H9 (cell line): ENCODE results near the gene IL5. TPM values are rescaled to one million over a fixed set of nuclear protein-coding genes. Genes with fewer than 3 reads are reported as not detected.
"Not testable (repeated sequence)": the region's sequence is repeated elsewhere in the genome, so short reads cannot be mapped to it uniquely, and the experiment has no call there.

Source experiments
- DNase-seq: peaks from one replicate; pipeline ENCODE4 v3.0.0-alpha.2; 2017
- H2AFZ ChIP-seq: one replicate; pipeline ENCODE4 v1.6.1; 2013; ENCODE audit warnings: mild to moderate bottlenecking, low read length, control low read depth, moderate library complexity
- H2AK5ac ChIP-seq: 2 replicates; pipeline ENCODE4 v1.6.1; 2013; ENCODE audit warnings: low read length, control low read depth, mixed read lengths; ENCODE audit not compliant: insufficient read length
- H2BK120ac ChIP-seq: one replicate; pipeline ENCODE4 v1.6.1; 2013; ENCODE audit warnings: low read depth, mild to moderate bottlenecking, low read length, control low read depth, inconsistent platforms; ENCODE audit not compliant: poor library complexity, severe bottlenecking
- H2BK12ac ChIP-seq: 2 replicates; pipeline ENCODE4 v1.6.1; 2013; ENCODE audit warnings: low read length, control low read depth, mixed read lengths, low read depth; ENCODE audit not compliant: insufficient read length
- H2BK15ac ChIP-seq: 2 replicates; pipeline ENCODE4 v1.6.1; 2013; ENCODE audit warnings: low read depth, low read length, control low read depth
- H2BK20ac ChIP-seq: one replicate; pipeline ENCODE4 v1.6.1; 2013; ENCODE audit warnings: low read depth, mild to moderate bottlenecking, low read length, control low read depth, inconsistent platforms; ENCODE audit not compliant: poor library complexity, severe bottlenecking
- H2BK5ac ChIP-seq: 2 replicates; pipeline ENCODE4 v1.6.1; 2013; ENCODE audit warnings: low read length, control low read depth, mixed read lengths; ENCODE audit not compliant: insufficient read length
- H3K14ac ChIP-seq: 2 replicates; pipeline ENCODE4 v1.6.1; 2013; ENCODE audit warnings: low read length, control low read depth; ENCODE audit not compliant: insufficient read depth
- H3K18ac ChIP-seq: 2 replicates; pipeline ENCODE4 v1.6.1; 2013; ENCODE audit warnings: low read depth, mild to moderate bottlenecking, mixed read lengths, low read length, control low read depth; ENCODE audit not compliant: insufficient read length
- H3K23ac ChIP-seq: 2 replicates; pipeline ENCODE4 v1.6.1; 2013; ENCODE audit warnings: low read length, control low read depth, mixed read lengths, low read depth; ENCODE audit not compliant: insufficient read length
- H3K23me2 ChIP-seq: 2 replicates; pipeline ENCODE4 v1.6.1; 2013; ENCODE audit warnings: low read depth, mild to moderate bottlenecking, mixed read lengths, low read length, control low read depth; ENCODE audit not compliant: insufficient read length, poor library complexity, severe bottlenecking
- H3K27ac ChIP-seq: 2 replicates; pipeline ENCODE4 v1.5.1; 2013; ENCODE audit warnings: low read length, control low read depth, mixed read lengths, low read depth; ENCODE audit not compliant: insufficient read length
- H3K27me3 ChIP-seq: 2 replicates; pipeline ENCODE4 v1.6.1; 2013; ENCODE audit warnings: low read length, control low read depth, inconsistent platforms; ENCODE audit not compliant: insufficient read depth
- H3K4ac ChIP-seq: 2 replicates; pipeline ENCODE4 v1.6.1; 2013; ENCODE audit warnings: low read depth, mild to moderate bottlenecking, control low read depth, inconsistent platforms, low read length, moderate library complexity
- H3K4me1 ChIP-seq: 2 replicates; pipeline ENCODE4 v1.6.1; 2013; ENCODE audit warnings: low read length, control low read depth, inconsistent platforms; ENCODE audit not compliant: insufficient read depth
- H3K4me2 ChIP-seq: 2 replicates; pipeline ENCODE4 v1.6.1; 2013; ENCODE audit warnings: low read length, control low read depth, mixed read lengths; ENCODE audit not compliant: insufficient read length, insufficient read depth
- H3K56ac ChIP-seq: 2 replicates; pipeline ENCODE4 v1.6.1; 2013; ENCODE audit warnings: low read depth, mild to moderate bottlenecking, mixed read lengths, low read length, control low read depth; ENCODE audit not compliant: insufficient read length
- H3K79me1 ChIP-seq: 2 replicates; pipeline ENCODE4 v1.6.1; 2013; ENCODE audit warnings: low read depth, mild to moderate bottlenecking, moderate library complexity, low read length, control low read depth, inconsistent platforms; ENCODE audit not compliant: insufficient read depth, poor library complexity, severe bottlenecking
- H3K79me2 ChIP-seq: 2 replicates; pipeline ENCODE4 v1.6.1; 2013; ENCODE audit warnings: low read length, control low read depth, inconsistent platforms; ENCODE audit not compliant: insufficient read depth
- H3K9ac ChIP-seq: 2 replicates; pipeline ENCODE4 v1.6.1; 2013; ENCODE audit warnings: low read length, control low read depth, mixed read lengths; ENCODE audit not compliant: insufficient read length; ENCODE audit errors: extremely low read depth
- H3K9me3 ChIP-seq: one replicate; pipeline ENCODE4 v1.6.1; 2013; ENCODE audit warnings: low read depth, low read length, inconsistent platforms; ENCODE audit not compliant: control insufficient read depth
- H3T11ph ChIP-seq: one replicate; pipeline ENCODE4 v1.6.1; 2013; ENCODE audit warnings: mild to moderate bottlenecking, low read length, control low read depth, inconsistent platforms
- H4K20me1 ChIP-seq: one replicate; pipeline ENCODE4 v1.6.1; 2013; ENCODE audit not compliant: control insufficient read depth, insufficient read length, insufficient read depth
- H4K5ac ChIP-seq: 2 replicates; pipeline ENCODE4 v1.6.1; 2013; ENCODE audit warnings: low read depth, mild to moderate bottlenecking, mixed read lengths, low read length, control low read depth; ENCODE audit not compliant: insufficient read length
- H4K8ac ChIP-seq: replicated peaks from 2 replicates; pipeline ENCODE4 v1.6.1; 2013; ENCODE audit warnings: low read length, control low read depth, mixed read lengths, low read depth; ENCODE audit not compliant: insufficient read length
- H4K91ac ChIP-seq: 2 replicates; pipeline ENCODE4 v1.6.1; 2013; ENCODE audit warnings: low read depth, mild to moderate bottlenecking, moderate library complexity, mixed read lengths, low read length, control low read depth; ENCODE audit not compliant: insufficient read length
- H3K27ac Mint-ChIP-seq, 3 experiments: 2 replicates in 2 of 3; 3 replicates in 1 of 3; pipeline ENCODE4 v1.8.0; 2020 to 2021; ENCODE audit warnings: mixed read lengths in 3 of 3, mild to moderate bottlenecking in 1 of 3, moderate library complexity in 1 of 3
- H3K27me3 Mint-ChIP-seq: 2 replicates; pipeline ENCODE4 v1.8.0; 2021; ENCODE audit warnings: low read depth, mild to moderate bottlenecking, moderate library complexity, mixed read lengths
- H3K36me3 Mint-ChIP-seq, 3 experiments: 2 replicates in 2 of 3; 3 replicates in 1 of 3; pipeline ENCODE4 v1.8.0; 2020 to 2021; ENCODE audit warnings: low read depth in 3 of 3, mixed read lengths in 3 of 3; ENCODE audit not compliant: insufficient read depth in 1 of 3
- H3K4me1 Mint-ChIP-seq, 2 experiments: 2 replicates each; pipeline ENCODE4 v1.8.0; 2020; ENCODE audit warnings: mixed read lengths in 2 of 2
- H3K4me3 Mint-ChIP-seq, 2 experiments: 2 replicates in 1 of 2; 3 replicates in 1 of 2; pipeline ENCODE4 v1.8.0; 2020 to 2021; ENCODE audit warnings: mild to moderate bottlenecking in 2 of 2, mixed read lengths in 2 of 2, moderate library complexity in 1 of 2
- H3K9me3 Mint-ChIP-seq, 2 experiments: 2 replicates in 1 of 2; 3 replicates in 1 of 2; pipeline ENCODE4 v1.8.0; 2020; ENCODE audit warnings: mild to moderate bottlenecking in 2 of 2, mixed read lengths in 2 of 2, moderate library complexity in 1 of 2
- CTCF ChIP-seq: fragments of 200-600 bp; sonication (generic); conservative IDR thresholded peaks from 3 replicates; pipeline ENCODE4 v1.8.0; 2021; ENCODE audit warnings: antibody characterized with exemption, mild to moderate bottlenecking
- WGBS: extraction: QIAGEN DNeasy Blood & Tissue Kit; methylation state at CpG from one replicate; pipeline ENCODE4 v1.1.7; 2013; ENCODE audit warnings: missing lambda C conversion rate, low lambda C conversion rate, mixed read lengths; ENCODE audit not compliant: insufficient read length; ENCODE audit errors: extremely low coverage; 5-methylcytosine and 5-hydroxymethylcytosine counted together
- total RNA-seq: library from RNA; stranded (reverse); gene quantifications from 2 replicates; pipeline ENCODE4 v1.2.1, GENCODE V29; 2021

Gene IL5
- total RNA-seq, 1 experiment from 2014 or later, result not detected

- peaks cover 15% of the 10 kb centered on the region for H3K27me3 Mint-ChIP-seq
Measured at GRCh38 chr5:132525299-132525724, 18.0 kb downstream of the IL5 start.

GRCh38 chr5:132524877-132525276, 18.4 kb downstream of the IL5 start:
- not testable (repeated sequence) for H3K56ac ChIP-seq, H2BK12ac ChIP-seq, H4K91ac ChIP-seq, H3K4me1 Mint-ChIP-seq, H3K18ac ChIP-seq, H4K20me1 ChIP-seq, H2BK20ac ChIP-seq, H2AK5ac ChIP-seq, H2BK120ac ChIP-seq, H3K4ac ChIP-seq, H4K8ac ChIP-seq, H3K27ac ChIP-seq, H3K79me1 ChIP-seq, H3K4me3 Mint-ChIP-seq, H3K14ac ChIP-seq, H3K4me2 ChIP-seq, H3K27ac Mint-ChIP-seq, H3K27me3 ChIP-seq, H3K79me2 ChIP-seq, H2BK5ac ChIP-seq, H2BK15ac ChIP-seq, H2AFZ ChIP-seq, H3K36me3 Mint-ChIP-seq, DNase-seq, H3K23me2 ChIP-seq, H3K9ac ChIP-seq, H3K4me1 ChIP-seq, H4K5ac ChIP-seq, H3K9me3 ChIP-seq, H3T11ph ChIP-seq, H3K23ac ChIP-seq
- Mint-ChIP-seq H3K27me3 (peaks cover 15% of the 10 kb centered on the region), H3K9me3 (peaks cover 13 to 16% of the 10 kb centered on the region in 2 experiments; a peak in 4 of 5 replicates)
- WGBS, result no CpG with 5 or more reads among the region's 5 CpGs

More at GRCh38 chr5:132525299-132525724, 18.0 kb downstream of the IL5 start:
- Histone ChIP-seq H2BK12ac (no peak overlapping the region), H2BK120ac (no peak overlapping the region), H3K14ac (no peak overlapping the region), H3K9ac (no peak overlapping the region), H4K91ac (no peak overlapping the region), H4K5ac (no peak overlapping the region), H3K27ac (no peak overlapping the region), H3K4me1 (no peaks in the 10 kb centered on the region), H4K20me1 (no peaks in the 10 kb centered on the region), H3K9me3 (no peaks in the 10 kb centered on the region), H3K4ac (no peak overlapping the region), H3K79me2 (no peaks in the 10 kb centered on the region), H2BK5ac (no peak overlapping the region), H3K23me2 (no peaks in the 10 kb centered on the region), H2BK20ac (no peak overlapping the region), H4K8ac (no peak overlapping the region), H3K18ac (no peak overlapping the region), H3K79me1 (no peaks in the 10 kb centered on the region), H3K23ac (no peak overlapping the region), H2BK15ac (no peak overlapping the region), H3T11ph (no peak overlapping the region), H3K56ac (no peak overlapping the region), H2AFZ (no peak overlapping the region), H3K27me3 (no peaks in the 10 kb centered on the region), H3K4me2 (no peak overlapping the region), H2AK5ac (no peak overlapping the region)
- Mint-ChIP-seq H3K27ac (no peak overlapping the region), H3K4me1 (peaks cover 0 to 2% of the 10 kb centered on the region in 2 experiments; a peak in 2 of 4 replicates), H3K36me3 (no peaks in the 10 kb centered on the region), H3K9me3 (peaks cover 8 to 11% of the 10 kb centered on the region in 2 experiments; a peak in 4 of 5 replicates), H3K4me3 (no peak overlapping the region)
- TF ChIP-seq CTCF, result no peak
- no peak for DNase-seq
